Lung (tissue), 12 donors: ENCODE measurements around the gene DTNBP1. TPM values are rescaled to one million over a fixed set of nuclear protein-coding genes. Genes with fewer than 3 reads are reported as not detected.

ENCODE experiments used
- ATAC-seq: fragments of 200-7000 bp; cut with Tn5 transposase; one replicate; pipeline ENCODE4 v1.9.1; 2020; ENCODE audit warnings: moderate number of reproducible peaks; ENCODE audit not compliant: insufficient read depth, low FRiP score
- DNase-seq, 3 donors: peaks; one replicate each; pipeline ENCODE4 v3.0.0-alpha.2; 2013 to 2017
- H3K27ac ChIP-seq, 2 donors: one replicate each; pipeline ENCODE4 v1.5.1; 2013; ENCODE audit warnings: mild to moderate bottlenecking in 2 of 2, moderate library complexity in 2 of 2, control low read depth in 1 of 2, inconsistent platforms in 1 of 2, low read depth in 1 of 2, low read length in 1 of 2
- H3K27me3 ChIP-seq, 3 donors: one replicate each; pipeline ENCODE4 v1.5.1; 2013; ENCODE audit warnings: low read length in 2 of 3; ENCODE audit not compliant: control insufficient read depth in 3 of 3, insufficient read depth in 3 of 3
- H3K36me3 ChIP-seq, 4 donors: one replicate each; pipeline ENCODE4 v1.5.1; 2013; ENCODE audit warnings: low read length in 4 of 4, mild to moderate bottlenecking in 1 of 4, moderate library complexity in 1 of 4; ENCODE audit not compliant: control insufficient read depth in 4 of 4, insufficient read depth in 4 of 4
- H3K4me1 ChIP-seq, 5 donors: one replicate each; pipeline ENCODE4 v1.5.1; 2013; ENCODE audit warnings: low read length in 5 of 5, mild to moderate bottlenecking in 2 of 5, moderate library complexity in 1 of 5; ENCODE audit not compliant: control insufficient read depth in 5 of 5, insufficient read depth in 5 of 5
- H3K4me3 ChIP-seq: one replicate; pipeline ENCODE4 v1.5.1; 2013; ENCODE audit warnings: mild to moderate bottlenecking, control low read depth, moderate library complexity
- H3K9ac ChIP-seq, 2 donors: one replicate each; pipeline ENCODE4 v1.5.1; 2013; ENCODE audit warnings: low read length in 2 of 2, control low read depth in 1 of 2; ENCODE audit not compliant: insufficient read depth in 1 of 2
- H3K9me3 ChIP-seq, 4 donors: one replicate each; pipeline ENCODE4 v1.5.1; 2013; ENCODE audit warnings: low read length in 3 of 4, mild to moderate bottlenecking in 1 of 4, moderate library complexity in 1 of 4; ENCODE audit not compliant: control insufficient read depth in 4 of 4, insufficient read depth in 3 of 4
- WGBS, 2 donors: extraction: QIAGEN DNeasy Blood & Tissue Kit; methylation state at CpG; one replicate each; pipeline ENCODE4 v1.1.7; 2013; 5-methylcytosine and 5-hydroxymethylcytosine counted together
- polyA plus RNA-seq, 2 donors: library from polyadenylated mRNA; stranded (reverse); fragments of 200-250 nt; gene quantifications; one replicate each; pipeline ENCODE4 v1.2.1, GENCODE V29; 2013
- total RNA-seq, 2 donors: library from RNA; depleted of rRNA in 1 of 2; stranded (reverse); fragments of >200 nt in 1 of 2; gene quantifications; one replicate each; pipeline ENCODE4 v1.2.1, GENCODE V29; 2014 to 2021
- TF ChIP-seq, protein P1 (sequence below): IDR thresholded peaks from 2 replicates; pipeline ENCODE4 v1.5.1; 2012; ENCODE audit warnings: mild to moderate bottlenecking; ENCODE audit errors: control extremely low read depth, extremely low read depth
- donor health status: control.
- donor health status: control.
- donor health status: Bipolar disorder and iron deficiency.
- donor health status: healthy.
- donor health status: DM: yes; HTN: yes; CAD: no.

The DTNBP1 gene
- total and polyA plus RNA-seq, 4 donors, result 9.9 to 23.9 (median 20.5) TPM

DNA sequence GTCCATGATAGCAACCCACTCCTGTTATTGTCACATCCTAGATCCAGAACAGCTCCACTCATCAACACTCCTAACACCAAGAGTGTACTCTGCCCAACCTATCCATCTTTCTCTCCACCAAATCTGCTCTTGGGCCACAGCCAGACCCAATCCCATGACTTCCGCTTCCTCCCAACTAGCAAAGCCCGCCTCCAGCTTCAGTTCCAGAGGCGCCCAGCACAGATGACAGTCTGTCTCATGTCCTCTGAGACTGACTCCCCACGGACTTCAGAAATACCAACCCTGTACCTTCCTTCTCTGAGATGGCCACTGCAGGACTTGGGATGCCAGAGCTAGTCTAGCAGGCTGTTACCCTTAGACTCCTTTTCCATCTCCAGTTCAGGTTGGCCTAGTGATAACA is 48.6 kb downstream of the DTNBP1 start:
- Histone ChIP-seq H3K36me3 (peaks cover 2 to 12% (median 6%) of the 10 kb centered on the region in 4 donors), H3K4me1 (peaks cover 0 to 3% (median 0%) of the 10 kb centered on the region in 5 donors), H3K9ac (no peak overlapping the region), H3K27me3 (no peaks in the 10 kb centered on the region), H3K27ac (no peak overlapping the region), H3K9me3 (peaks cover 0 to 4% (median 0%) of the 10 kb centered on the region in 4 donors), H3K4me3 (no peak overlapping the region)
- TF ChIP-seq, protein P1, sequence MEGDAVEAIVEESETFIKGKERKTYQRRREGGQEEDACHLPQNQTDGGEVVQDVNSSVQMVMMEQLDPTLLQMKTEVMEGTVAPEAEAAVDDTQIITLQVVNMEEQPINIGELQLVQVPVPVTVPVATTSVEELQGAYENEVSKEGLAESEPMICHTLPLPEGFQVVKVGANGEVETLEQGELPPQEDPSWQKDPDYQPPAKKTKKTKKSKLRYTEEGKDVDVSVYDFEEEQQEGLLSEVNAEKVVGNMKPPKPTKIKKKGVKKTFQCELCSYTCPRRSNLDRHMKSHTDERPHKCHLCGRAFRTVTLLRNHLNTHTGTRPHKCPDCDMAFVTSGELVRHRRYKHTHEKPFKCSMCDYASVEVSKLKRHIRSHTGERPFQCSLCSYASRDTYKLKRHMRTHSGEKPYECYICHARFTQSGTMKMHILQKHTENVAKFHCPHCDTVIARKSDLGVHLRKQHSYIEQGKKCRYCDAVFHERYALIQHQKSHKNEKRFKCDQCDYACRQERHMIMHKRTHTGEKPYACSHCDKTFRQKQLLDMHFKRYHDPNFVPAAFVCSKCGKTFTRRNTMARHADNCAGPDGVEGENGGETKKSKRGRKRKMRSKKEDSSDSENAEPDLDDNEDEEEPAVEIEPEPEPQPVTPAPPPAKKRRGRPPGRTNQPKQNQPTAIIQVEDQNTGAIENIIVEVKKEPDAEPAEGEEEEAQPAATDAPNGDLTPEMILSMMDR, result no peak
- ATAC-seq, result no peak
- WGBS, 2 donors, result 85 to 88% methylated on average over 4 of the region's 4 CpGs
- no peak for DNase-seq

DNA sequence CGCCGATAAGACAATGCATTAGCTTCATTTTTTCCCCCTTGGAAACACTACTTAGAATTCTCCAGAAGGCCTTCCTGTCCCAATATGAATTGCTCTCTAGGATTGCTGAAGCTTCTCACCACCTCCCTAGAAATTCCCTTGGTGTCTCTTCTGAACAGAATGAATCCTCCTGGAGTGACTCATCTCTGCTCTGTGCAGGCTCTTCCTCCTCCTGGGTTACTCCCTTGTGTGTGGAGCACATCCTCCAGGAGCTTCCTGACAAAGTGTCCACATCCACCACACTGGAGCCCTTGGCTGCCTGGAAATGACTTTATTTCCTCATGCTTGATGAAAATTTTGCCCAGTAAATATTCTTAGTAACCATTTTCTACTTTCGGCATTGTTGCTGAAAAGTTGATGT is 54.4 kb downstream of the DTNBP1 start:
- Histone ChIP-seq H3K9ac (no peak overlapping the region), H3K4me3 (no peak overlapping the region), H3K9me3 (peaks cover 0 to 4% (median 0%) of the 10 kb centered on the region in 4 donors), H3K4me1 (peaks cover 0 to 7% (median 0%) of the 10 kb centered on the region in 5 donors), H3K27me3 (no peaks in the 10 kb centered on the region), H3K36me3 (peaks cover 1 to 9% (median 4%) of the 10 kb centered on the region in 4 donors), H3K27ac (no peak overlapping the region)
- TF ChIP-seq, protein P1, result no peak
- ATAC-seq, result no peak
- WGBS, 2 donors, result 68 to 82% methylated on average over 3 of the region's 3 CpGs
- DNase-seq, result no peak

DNA sequence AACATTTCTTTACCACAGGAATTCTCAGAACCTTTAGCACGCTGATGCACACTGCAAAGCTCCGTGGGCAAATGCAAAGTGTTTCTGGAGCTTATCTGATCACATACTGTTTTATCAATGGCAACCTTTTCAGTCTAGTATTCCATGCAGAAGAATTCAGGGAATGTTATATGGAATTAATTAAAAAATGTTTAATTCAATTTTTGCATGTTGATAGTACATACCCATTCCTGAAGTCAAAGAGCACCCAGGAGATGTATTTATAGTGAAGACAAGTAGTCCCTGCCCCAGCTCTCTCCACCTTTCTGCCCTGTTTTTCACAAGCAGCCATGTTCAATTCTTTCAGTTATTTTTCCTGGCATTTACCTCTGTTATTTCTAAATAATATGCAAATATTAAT is 55.2 kb downstream of the DTNBP1 start:
- Histone ChIP-seq H3K4me3 (no peak overlapping the region), H3K36me3 (peaks cover 1 to 9% (median 4%) of the 10 kb centered on the region in 4 donors), H3K27ac (no peak overlapping the region), H3K9me3 (peaks cover 0 to 4% (median 0%) of the 10 kb centered on the region in 4 donors), H3K9ac (no peak overlapping the region), H3K4me1 (peaks cover 0 to 6% (median 2%) of the 10 kb centered on the region in 5 donors), H3K27me3 (no peaks in the 10 kb centered on the region)
- 96 to 97% methylated on average over 2 of the region's 2 CpGs for WGBS, 2 donors
- no peak for ATAC-seq
- no peak for DNase-seq
- TF ChIP-seq, protein P1, result no peak

DNA sequence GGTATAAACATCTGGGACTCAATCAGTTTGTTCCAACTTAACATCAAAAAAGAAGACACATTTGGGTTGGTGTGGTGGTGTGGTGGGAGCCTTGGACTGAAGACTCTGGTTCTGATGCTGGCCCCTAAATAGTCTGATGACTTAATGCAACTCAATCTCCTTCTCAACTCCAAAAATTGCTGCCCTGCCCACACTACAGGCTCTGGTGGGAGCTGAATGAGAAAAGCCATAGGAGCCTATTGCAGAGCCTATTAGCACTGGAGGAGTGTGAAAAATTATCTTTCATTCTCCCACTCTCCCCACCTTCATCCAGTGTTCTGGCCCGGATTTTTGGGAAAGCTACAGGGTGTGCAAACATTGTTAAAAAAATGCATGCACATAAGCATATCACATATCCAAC is 56.5 kb downstream of the DTNBP1 start:
- Histone ChIP-seq H3K9ac (no peak overlapping the region), H3K36me3 (peaks cover 1 to 9% (median 2%) of the 10 kb centered on the region in 4 donors), H3K9me3 (peaks cover 0 to 4% (median 0%) of the 10 kb centered on the region in 4 donors), H3K4me1 (peaks cover 0 to 10% (median 3%) of the 10 kb centered on the region in 5 donors), H3K4me3 (no peak overlapping the region), H3K27ac (no peak overlapping the region), H3K27me3 (no peaks in the 10 kb centered on the region)
- TF ChIP-seq, protein P1, result no peak
- no peak for DNase-seq
- 93 to 96% methylated on average over 1 of the region's 1 CpG for WGBS, 2 donors
- no peak for ATAC-seq
